GM19099 (cell line): ENCODE data around the gene GIPC2.

Source experiments
- POLR2A ChIP-seq: IDR thresholded peaks from 3 replicates; pipeline ENCODE4 v1.6.1; 2011; ENCODE audit warnings: low read depth; ENCODE audit not compliant: insufficient read length; ENCODE audit errors: extremely low read depth

Gene GIPC2

DNA sequence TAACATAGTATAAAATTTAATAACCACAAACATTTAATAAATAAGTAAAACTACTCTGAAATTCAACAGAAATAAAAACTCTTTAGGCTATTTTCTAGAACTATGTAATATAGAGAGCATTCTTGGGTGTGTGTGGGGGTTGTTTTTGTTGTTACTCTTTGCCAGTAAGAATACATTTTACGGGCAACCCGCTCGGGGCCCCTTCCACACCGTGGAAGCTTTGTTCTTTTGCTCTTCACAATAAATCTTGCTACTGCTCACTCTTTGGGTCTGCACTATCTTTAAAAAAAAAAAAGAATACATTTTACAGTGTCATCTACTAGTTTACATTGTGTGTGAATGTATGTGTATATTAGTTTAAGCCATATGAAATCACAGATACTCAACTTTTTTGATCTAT, 16.0 kb upstream of the GIPC2 start:
- no peak for TF ChIP-seq POLR2A

DNA sequence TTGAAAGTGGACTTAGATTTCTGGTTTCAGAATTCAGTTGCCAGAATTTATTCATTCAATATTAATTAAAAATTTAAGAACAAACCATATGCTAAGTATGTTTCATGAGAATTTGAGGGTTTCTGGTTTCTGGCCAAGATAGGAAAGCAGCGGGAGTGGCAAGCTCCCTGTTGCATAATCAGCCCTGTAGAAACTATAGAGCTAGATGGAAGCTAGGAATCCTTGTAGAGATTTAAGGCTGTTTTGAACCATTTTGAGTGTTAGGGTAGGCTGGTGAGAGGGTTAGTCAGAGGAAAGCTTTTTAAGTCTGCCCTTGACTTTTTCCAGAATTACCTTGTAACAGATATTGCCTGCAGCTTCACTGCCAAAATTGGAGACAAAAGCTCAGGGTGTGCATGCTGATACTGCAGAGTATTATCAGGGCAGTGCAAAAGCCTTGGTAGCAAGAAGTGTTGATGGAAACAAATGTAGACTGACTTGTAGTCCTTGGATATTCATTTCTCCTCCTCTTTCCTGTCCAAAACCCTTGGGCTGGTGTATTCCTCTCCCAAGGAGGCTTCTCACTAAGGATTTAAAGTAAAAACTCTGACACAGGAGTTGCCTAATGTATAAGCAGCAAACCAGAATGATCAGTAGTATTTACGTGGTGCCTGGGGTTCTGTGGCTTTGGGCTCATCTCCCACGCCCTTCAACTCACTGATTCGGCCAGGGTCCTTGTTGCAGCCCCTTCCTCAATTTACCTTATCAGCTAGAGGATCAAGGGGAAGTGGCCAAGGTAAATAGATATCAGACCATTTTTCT, 12.6 kb upstream of the GIPC2 start:
- no peak for TF ChIP-seq POLR2A

DNA sequence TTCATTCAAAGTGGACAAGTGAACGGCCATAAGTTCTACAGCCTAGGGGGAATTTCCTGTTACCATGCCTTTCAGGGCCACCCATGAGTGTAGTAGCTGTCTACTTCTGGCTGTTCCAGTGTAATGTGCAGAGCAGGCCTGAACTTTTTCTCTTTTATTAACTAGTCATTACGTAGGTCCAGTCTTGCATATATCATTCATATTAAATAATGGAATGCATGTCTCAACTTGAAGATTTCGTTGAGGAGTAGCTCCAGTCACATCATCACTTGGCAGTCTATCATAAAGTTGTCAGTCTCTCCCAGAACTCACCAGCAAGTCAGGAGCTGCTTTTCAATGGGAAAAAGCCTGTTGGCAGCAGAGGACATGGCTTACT, 12.0 kb upstream of the GIPC2 start:
- TF ChIP-seq POLR2A: no peak

DNA sequence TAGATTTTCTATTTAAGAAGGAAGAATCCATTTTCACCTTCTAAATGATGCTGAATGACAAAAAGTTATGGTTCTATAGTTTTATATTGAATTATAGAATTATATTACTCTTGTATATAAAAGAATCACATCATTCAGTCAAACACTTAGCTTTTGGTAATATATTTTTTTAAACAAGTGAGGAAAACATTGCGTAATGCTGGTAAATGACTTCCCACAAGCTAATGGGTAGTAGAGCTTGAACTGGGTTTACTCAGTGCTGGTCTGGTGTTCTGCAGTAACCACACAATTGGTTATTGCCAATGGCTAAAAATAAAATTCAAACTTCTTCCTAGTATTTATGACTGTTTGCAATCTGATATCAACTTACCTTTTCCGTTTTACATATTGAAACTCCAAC, 10.6 kb upstream of the GIPC2 start:
- TF ChIP-seq POLR2A: no peak

DNA sequence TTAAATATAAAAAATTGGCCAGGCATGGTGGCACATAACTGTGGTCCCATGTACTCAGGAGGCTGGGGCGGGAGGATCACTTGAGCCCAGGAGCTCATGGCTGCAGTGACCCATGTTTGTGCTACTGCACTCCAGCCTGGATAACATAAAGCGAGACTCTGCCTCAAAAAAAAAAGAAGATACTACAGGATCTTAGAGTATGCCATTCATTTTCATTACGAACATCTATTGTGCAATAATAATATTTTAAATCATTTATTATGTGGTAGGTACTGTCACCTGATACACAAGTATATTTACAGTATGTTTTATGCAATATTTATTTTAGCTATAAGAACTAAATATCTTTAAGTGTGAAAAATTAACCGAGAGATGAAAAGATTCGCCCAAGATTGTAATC, 9.3 kb upstream of the GIPC2 start:
- TF ChIP-seq POLR2A: no peak

DNA sequence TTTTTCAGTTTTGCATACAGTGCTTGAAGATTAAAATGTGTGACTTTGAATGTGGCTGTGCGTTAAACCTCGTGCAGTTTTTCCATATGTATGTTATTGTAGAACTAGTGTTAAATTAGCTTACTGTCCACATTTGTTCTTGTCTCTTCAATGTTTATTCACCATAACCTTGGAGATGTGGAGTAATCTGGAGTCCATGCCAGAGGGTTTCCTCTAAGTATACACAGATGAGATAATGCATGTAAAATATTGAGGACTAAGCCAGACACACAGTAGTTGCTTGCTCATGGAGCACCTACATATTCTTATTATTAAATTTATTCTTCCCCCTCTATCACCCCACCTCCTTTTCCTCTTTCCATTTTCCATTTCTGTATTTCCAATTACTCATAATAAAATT, 7.7 kb upstream of the GIPC2 start:
- no peak for TF ChIP-seq POLR2A

DNA sequence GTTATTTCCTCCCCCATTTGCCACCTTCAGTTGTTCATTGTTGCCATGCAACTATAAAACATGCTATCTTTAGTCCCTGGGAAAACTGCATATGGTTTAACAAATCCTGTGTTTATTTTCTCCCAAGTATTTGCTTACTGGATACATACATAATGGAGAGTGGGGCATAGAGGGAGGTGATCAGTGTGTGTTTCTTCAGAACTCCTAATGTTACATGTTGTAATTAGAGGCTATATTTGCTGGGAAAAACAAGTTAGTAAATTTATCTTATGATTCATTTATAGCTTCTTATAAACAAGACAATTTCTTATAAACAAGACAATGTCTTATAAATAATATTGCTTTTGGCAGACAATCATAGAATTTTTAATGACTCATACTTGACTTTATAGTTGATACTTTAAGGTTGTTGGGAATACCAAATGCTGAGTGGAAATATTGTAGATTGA, 7.3 kb upstream of the GIPC2 start:
- TF ChIP-seq POLR2A: no peak

DNA sequence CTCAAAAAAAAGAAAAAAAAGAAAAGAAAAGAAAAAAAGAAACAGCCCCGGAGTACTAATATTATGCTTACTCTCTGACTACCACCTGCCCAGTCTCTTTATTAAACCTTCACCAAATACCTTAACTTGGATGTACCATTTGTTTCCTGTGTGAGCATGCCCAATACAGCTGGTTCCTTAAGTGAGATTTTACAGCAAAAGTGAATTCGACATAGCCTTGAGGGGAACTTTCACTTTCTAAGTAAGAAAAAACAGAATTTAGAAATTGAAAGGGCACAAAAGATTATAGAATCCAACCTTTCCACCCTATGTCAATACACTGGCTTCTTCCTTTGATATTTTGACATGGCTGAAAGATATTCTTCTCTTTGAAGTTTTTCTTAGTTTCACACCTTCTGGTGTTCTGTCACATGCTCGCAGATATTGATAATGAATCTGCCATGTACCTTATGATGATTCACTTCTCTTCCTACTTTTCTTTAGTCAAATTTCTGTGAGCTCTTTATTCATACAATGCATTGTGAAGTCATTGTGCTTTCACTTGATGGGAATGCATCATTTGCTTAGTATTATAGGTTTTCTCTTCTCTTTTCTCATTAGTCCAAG, 5.2 kb upstream of the GIPC2 start:
- no peak for TF ChIP-seq POLR2A

DNA sequence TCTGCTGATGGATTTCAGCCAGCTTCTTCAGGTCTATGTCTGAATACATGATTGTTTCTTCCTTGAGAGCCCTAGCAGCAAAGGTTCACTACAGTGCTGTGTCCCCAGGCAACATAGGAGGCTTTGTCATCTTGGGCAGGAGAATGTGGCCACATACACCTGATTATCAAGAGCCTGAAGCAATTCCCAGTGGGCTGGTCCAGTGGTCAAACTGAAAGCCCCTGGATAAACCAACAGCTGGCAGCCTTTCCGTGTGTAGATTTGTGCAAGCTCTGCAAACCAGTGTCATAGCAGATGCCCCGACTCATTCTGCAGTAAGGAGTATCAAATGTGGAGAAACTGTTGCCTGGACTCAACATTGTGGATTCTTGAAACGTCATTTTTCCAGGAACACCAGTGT, 2.3 kb upstream of the GIPC2 start:
- no peak for TF ChIP-seq POLR2A

DNA sequence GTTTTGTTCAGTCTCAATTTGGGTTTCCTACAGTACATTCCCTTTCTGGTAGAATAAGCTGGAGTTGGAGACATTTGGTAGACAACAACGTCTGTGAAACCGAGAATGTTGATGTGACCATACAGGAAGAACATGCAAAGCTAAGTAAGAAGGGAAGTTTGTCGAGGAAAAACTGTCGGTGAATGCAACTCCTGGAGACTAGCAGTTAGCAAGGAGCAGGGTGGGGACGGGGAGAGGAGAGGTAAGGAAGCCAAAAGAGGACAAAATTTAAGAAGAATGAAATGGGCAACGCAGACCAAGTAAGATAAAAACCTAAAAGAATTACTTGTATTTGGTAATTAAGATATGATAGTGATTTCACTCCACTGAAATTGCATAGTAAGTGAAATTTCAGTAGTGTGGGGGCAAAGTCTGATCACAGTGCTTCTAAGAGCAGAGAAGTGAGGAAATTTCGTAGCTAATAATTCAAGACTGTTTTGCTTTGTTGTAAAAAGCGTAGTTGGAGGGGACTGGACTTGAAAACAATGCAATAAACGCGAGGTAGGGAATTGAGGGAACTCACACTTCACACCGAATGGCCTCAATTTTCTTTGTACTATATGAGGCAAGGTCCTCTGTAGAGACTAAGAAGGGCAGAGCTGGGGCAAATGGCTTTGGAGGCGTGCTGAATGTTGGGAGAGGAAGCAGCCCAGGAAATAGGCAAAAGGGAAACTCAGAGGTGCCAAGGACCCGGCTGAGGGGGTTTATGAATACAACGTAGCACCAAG, 787 bp upstream of the GIPC2 start:
- TF ChIP-seq POLR2A: no peak

DNA sequence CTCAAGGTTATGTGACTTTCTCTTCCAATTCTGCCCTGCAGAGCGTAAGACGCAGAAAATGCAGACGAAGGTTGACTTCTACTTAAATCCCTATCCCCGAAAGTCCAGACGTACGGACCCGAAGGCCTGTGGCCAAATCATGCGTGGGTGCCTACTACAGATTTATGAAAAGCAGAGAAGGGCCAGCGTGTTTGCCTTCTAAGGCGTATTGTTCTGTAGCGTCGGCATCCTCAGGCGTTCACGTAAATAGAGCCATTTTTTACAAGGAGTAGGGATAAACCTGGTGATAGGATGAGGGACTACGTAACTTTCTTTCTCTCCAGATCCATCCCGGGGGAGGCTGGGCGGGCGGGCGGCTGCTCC, 222 bp upstream of the GIPC2 start:
- TF ChIP-seq POLR2A: no peak

DNA sequence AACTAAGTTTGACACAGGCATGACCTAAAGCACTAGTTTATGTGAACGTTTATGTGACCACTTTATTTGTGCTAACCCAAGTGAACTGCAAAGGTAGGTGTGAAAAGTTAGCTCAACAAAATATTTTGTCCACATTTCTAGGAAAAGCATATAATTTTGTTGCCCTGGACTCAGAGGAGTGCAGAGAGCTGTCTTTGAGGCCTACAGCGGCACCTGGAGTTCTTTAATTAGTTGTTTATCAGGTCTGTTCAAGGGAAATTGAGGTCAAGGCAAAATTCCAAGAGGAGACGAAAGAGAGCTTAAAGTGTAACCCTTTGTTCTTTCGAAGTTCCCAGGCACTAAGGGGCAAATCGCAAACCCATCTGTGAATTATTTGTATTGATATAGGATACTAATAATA, 1.3 kb downstream of the GIPC2 start:
- TF ChIP-seq POLR2A: no peak

DNA sequence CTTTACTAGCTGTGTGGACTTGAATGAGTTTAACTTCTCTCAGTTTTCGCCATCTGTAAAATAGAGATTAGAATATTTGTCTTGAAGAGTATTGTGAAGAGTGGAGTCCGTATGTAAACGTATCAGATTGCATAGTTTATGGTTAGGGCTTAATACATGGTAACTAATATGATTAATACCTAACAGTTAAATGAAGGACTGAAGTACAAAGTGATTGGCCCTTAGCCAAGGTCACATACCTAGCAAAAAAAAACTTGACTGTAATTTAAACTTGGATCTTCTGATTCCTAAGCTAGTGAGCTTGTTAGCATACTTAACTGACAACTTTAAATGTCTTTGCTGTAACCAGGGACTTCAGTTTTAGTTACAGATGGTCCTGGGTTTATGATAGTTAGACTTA, 1.9 kb downstream of the GIPC2 start:
- no peak for TF ChIP-seq POLR2A

DNA sequence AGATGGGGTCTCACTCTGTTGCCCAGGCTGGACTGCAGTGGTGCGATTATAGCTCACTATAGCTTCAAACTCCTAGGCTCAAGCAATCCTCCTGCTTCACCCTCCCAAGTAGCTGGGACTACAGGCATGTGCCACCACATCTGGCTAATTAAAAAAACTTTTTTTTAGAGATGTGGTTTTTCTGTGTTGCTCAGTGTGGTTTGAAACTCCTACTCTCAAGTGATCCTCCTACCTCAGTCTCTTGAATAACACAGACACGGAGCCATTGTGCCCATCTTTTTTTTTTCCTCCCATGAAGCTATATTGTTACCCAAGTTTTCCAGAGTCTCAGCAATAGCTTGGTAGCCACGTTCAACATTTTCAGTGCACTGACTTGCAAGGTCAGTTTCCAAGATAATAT, 2.7 kb downstream of the GIPC2 start:
- no peak for TF ChIP-seq POLR2A

DNA sequence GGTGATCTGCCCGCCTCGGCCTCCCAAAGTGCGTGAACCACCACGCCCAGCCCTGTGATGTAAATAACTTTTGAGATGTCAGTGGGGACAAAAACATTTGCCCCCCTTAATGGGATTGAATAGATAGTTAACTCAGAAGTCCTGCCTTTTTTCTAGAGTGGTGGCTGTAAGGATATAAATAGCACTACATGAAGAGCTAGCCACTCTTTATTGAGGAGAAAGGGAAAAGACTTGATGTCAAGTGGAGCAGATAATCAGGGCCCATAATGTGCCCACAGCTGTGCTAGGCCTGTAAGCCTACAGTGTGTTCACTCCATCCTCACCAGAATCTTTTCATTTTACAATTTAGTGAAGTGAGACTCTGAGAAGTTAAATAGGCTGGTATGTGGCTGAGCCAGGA, 3.6 kb downstream of the GIPC2 start:
- TF ChIP-seq POLR2A: no peak

DNA sequence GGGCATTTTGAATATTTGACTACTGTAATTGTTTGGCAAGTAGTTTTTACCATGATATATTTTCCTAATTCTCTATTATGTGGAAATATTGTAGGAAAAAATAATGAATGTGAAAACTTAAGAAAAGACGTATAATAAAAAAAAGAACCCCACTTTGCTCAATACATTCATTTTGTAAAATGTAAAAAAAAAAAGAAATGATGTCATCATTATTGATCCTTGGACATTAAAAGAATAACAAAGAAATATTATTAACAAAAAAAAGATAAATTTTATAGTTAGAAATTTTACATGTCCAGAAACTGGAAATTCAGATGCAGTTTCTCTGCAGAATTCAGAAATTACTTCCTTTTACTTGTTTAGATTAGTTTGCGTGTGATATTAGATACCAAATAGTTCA, 5.2 kb downstream of the GIPC2 start:
- no peak for TF ChIP-seq POLR2A
